GM21390 (cell line): Measurements from ENCODE around the gene CD207.

Experiments used
- ATAC-seq: cut with Tn5 transposase; IDR thresholded peaks from one replicate; pipeline ENCODE4 v1.9.1; 2021; ENCODE audit not compliant: unreplicated experiment

The CD207 gene

GRCh38 chr2:70795164-70795995, 40.2 kb downstream of the CD207 start:
- no peak for ATAC-seq

GRCh38 chr2:70793450-70793849, 42.2 kb downstream of the CD207 start:
- ATAC-seq: no peak

GRCh38 chr2:70790136-70790828, 45.3 kb downstream of the CD207 start, which contains the start of gene FIGLA:
Gene FIGLA (minus strand): TSS chr2:70790643. CDS start chr2:70790638, 5 bp downstream.
- no peak for ATAC-seq

GRCh38 chr2:70789304-70790135, 46.1 kb downstream of the CD207 start:
- no peak for ATAC-seq

- ATAC-seq: no peak
Measured at GRCh38 chr2:70785137-70785911, 50.3 kb downstream of the CD207 start.

GRCh38 chr2:70784320-70784719, 51.3 kb downstream of the CD207 start:
- ATAC-seq: no peak
